Mesenchymal stem cell (in vitro differentiated cells and primary cell): ENCODE data around the gene PRRC2A.

Experiments
- DNase-seq: peaks from one replicate; pipeline ENCODE4 v3.0.0-alpha.2; 2013
- H2AFZ ChIP-seq: one replicate; pipeline ENCODE4 v1.6.1; 2013; ENCODE audit warnings: low read depth, mild to moderate bottlenecking, control low read depth, inconsistent platforms, low read length, moderate library complexity
- H2AK5ac ChIP-seq: 2 replicates; pipeline ENCODE4 v1.6.1; 2013; ENCODE audit warnings: low read length, moderate library complexity, mild to moderate bottlenecking, inconsistent platforms; ENCODE audit not compliant: severe bottlenecking
- H2BK120ac ChIP-seq: one replicate; pipeline ENCODE4 v1.6.1; 2013; ENCODE audit warnings: low read depth, mild to moderate bottlenecking, inconsistent platforms, low read length, moderate library complexity
- H2BK12ac ChIP-seq, 2 experiments: one replicate each; pipeline ENCODE4 v1.6.1; 2013; ENCODE audit warnings: inconsistent platforms in 2 of 2, low read length in 2 of 2, mild to moderate bottlenecking in 2 of 2, moderate library complexity in 2 of 2, control low read depth in 1 of 2
- H2BK15ac ChIP-seq: one replicate; pipeline ENCODE4 v1.6.1; 2013; ENCODE audit warnings: mild to moderate bottlenecking, low read depth, inconsistent platforms; ENCODE audit not compliant: poor library complexity, severe bottlenecking
- H2BK5ac ChIP-seq: 2 replicates; pipeline ENCODE4 v1.6.1; 2013; ENCODE audit warnings: low read depth, mild to moderate bottlenecking, low read length, control low read depth, inconsistent platforms; ENCODE audit not compliant: poor library complexity, severe bottlenecking
- H3K14ac ChIP-seq, 2 experiments: one replicate each; pipeline ENCODE4 v1.6.1; 2013; ENCODE audit warnings: inconsistent platforms in 2 of 2, low read length in 2 of 2, control low read depth in 1 of 2, mild to moderate bottlenecking in 1 of 2, moderate library complexity in 1 of 2
- H3K18ac ChIP-seq, 2 experiments: one replicate each; pipeline ENCODE4 v1.6.1; 2013; ENCODE audit warnings: inconsistent platforms in 2 of 2, low read length in 2 of 2, control low read depth in 1 of 2, low read depth in 1 of 2, mild to moderate bottlenecking in 1 of 2
- H3K23ac ChIP-seq, 2 experiments: one replicate each; pipeline ENCODE4 v1.6.1; 2013; ENCODE audit warnings: inconsistent platforms in 2 of 2, low read length in 2 of 2, mild to moderate bottlenecking in 2 of 2, moderate library complexity in 2 of 2, control low read depth in 1 of 2
- H3K27ac ChIP-seq: 2 replicates; pipeline ENCODE4 v1.5.1; 2013; ENCODE audit warnings: mild to moderate bottlenecking, moderate library complexity, low read length, control low read depth, inconsistent platforms; ENCODE audit not compliant: poor library complexity, severe bottlenecking
- H3K27me3 ChIP-seq, 2 experiments: 2 replicates each; pipeline versions ENCODE4 v1.6.1 to v1.7.0; 2013; ENCODE audit warnings: low read length in 2 of 2, mild to moderate bottlenecking in 2 of 2, moderate library complexity in 2 of 2, control low read depth in 1 of 2, inconsistent platforms in 1 of 2; ENCODE audit not compliant: control insufficient read depth in 1 of 2, insufficient read depth in 1 of 2
- H3K36me3 ChIP-seq, 2 experiments: 2 replicates each; pipeline versions ENCODE4 v1.6.1 to v1.7.0; 2013; ENCODE audit warnings: low read length in 2 of 2, control low read depth in 1 of 2, inconsistent platforms in 1 of 2, low read depth in 1 of 2, mild to moderate bottlenecking in 1 of 2; ENCODE audit not compliant: insufficient read depth in 2 of 2, control insufficient read depth in 1 of 2
- H3K4ac ChIP-seq, 2 experiments: one replicate each; pipeline ENCODE4 v1.6.1; 2013; ENCODE audit warnings: inconsistent platforms in 2 of 2, low read length in 2 of 2, mild to moderate bottlenecking in 2 of 2, moderate library complexity in 2 of 2, control low read depth in 1 of 2, low read depth in 1 of 2
- H3K4me1 ChIP-seq: 2 replicates; pipeline ENCODE4 v1.6.1; 2013; ENCODE audit warnings: low read depth, low read length, control low read depth; ENCODE audit not compliant: control insufficient read depth, insufficient read depth
- H3K4me2 ChIP-seq: 2 replicates; pipeline ENCODE4 v1.6.1; 2013; ENCODE audit warnings: low read length, mild to moderate bottlenecking, inconsistent platforms; ENCODE audit not compliant: poor library complexity, severe bottlenecking
- H3K4me3 ChIP-seq, 2 experiments: 2 replicates each; pipeline versions ENCODE4 v1.5.1 to v1.7.0; 2013; ENCODE audit warnings: low read length in 2 of 2, mild to moderate bottlenecking in 2 of 2, control low read depth in 1 of 2, low read depth in 1 of 2; ENCODE audit not compliant: insufficient read depth in 1 of 2
- H3K79me1 ChIP-seq: replicated peaks from 2 replicates; pipeline ENCODE4 v1.6.1; 2013; ENCODE audit warnings: mild to moderate bottlenecking, control low read depth, low read length, inconsistent platforms; ENCODE audit not compliant: poor library complexity, severe bottlenecking
- H3K9ac ChIP-seq: 2 replicates; pipeline ENCODE4 v1.7.0; 2013; ENCODE audit warnings: mild to moderate bottlenecking, low read length, moderate library complexity
- H3K9me3 ChIP-seq: 2 replicates; pipeline ENCODE4 v1.7.0; 2013; ENCODE audit warnings: mild to moderate bottlenecking, low read length; ENCODE audit not compliant: control insufficient read depth
- H4K8ac ChIP-seq: one replicate; pipeline ENCODE4 v1.6.1; 2013; ENCODE audit warnings: inconsistent platforms, mild to moderate bottlenecking, low read length, moderate library complexity
- H4K91ac ChIP-seq: one replicate; pipeline ENCODE4 v1.6.1; 2013; ENCODE audit warnings: mild to moderate bottlenecking, low read length, inconsistent platforms
- WGBS: methylation state at CpG from one replicate; pipeline ENCODE4 v1.1.7; 2013; ENCODE audit warnings: mixed read lengths; 5-methylcytosine and 5-hydroxymethylcytosine counted together

The PRRC2A gene

GRCh38 chr6:31581434-31582229, 38.9 kb upstream of the PRRC2A start:
- Histone ChIP-seq H3K4me2 (peak overlapping the region; percentile 64), H3K9me3 (no peaks in the 10 kb centered on the region), H2BK15ac (no peak overlapping the region), H4K8ac (peak overlapping the region; percentile 97), H2BK5ac (no peak overlapping the region), H3K36me3 (no peaks in the 10 kb centered on the region), H3K4me3 (peak overlapping the region; percentile 78 to 97), H3K79me1 (peaks cover 10% of the 10 kb centered on the region), H2BK12ac (peak overlapping the region in 1 of 2 experiments; percentile 54), H3K27me3 (peaks cover 0 to 8% of the 10 kb centered on the region in 2 experiments), H3K27ac (no peak overlapping the region), H2AFZ (peak overlapping the region; percentile 87), H3K9ac (peak overlapping the region; percentile 94), H3K4me1 (peaks cover 23% of the 10 kb centered on the region), H2BK120ac (no peak overlapping the region), H4K91ac (no peak overlapping the region), H3K23ac (peak overlapping the region in 1 of 2 experiments; percentile 87), H3K14ac (peak overlapping the region in 1 of 2 experiments; percentile 95), H3K4ac (peak overlapping the region; percentile 85 to 87), H2AK5ac (peak overlapping the region; percentile 27), H3K18ac (peak overlapping the region; percentile 11 to 95)
- no peak for DNase-seq
- WGBS = 34% methylated on average over 21 of the region's 21 CpGs

GRCh38 chr6:31582230-31582643, 38.3 kb upstream of the PRRC2A start, which contains the start of gene LTB:
Gene LTB (minus strand): TSS chr6:31582424. CDS start chr6:31582417, 7 bp downstream.
- H3K36me3 ChIP-seq = no peaks in the 10 kb centered on the region
- H2BK120ac ChIP-seq = no peak within 1 kb of the TSS
- no peak within 1 kb of the TSS for H2BK15ac ChIP-seq
- no peak within 1 kb of the TSS for H2BK5ac ChIP-seq
- peak within 1 kb of the TSS; percentile 78 to 97 for H3K4me3 ChIP-seq
- peak within 1 kb of the TSS; percentile 85 to 87 for H3K4ac ChIP-seq
- WGBS = 88% methylated on average over 1 of the region's 3 CpGs
- peak within 1 kb of the TSS; percentile 11 to 95 for H3K18ac ChIP-seq
- no peak within 1 kb of the TSS for H3K27ac ChIP-seq
- peaks cover 24% of the 10 kb centered on the region for H3K4me1 ChIP-seq
- peaks cover 10% of the 10 kb centered on the region for H3K79me1 ChIP-seq
- no peak within 1 kb of the TSS for H4K91ac ChIP-seq
- peak within 1 kb of the TSS; percentile 97 for H4K8ac ChIP-seq
- peaks cover 0 to 8% of the 10 kb centered on the region in 2 experiments for H3K27me3 ChIP-seq
- peak within 1 kb of the TSS; percentile 87 for H2AFZ ChIP-seq
- H2BK12ac ChIP-seq = peak within 1 kb of the TSS in 1 of 2 experiments; percentile 55
- no peak for DNase-seq
- peak within 1 kb of the TSS in 1 of 2 experiments; percentile 87 for H3K23ac ChIP-seq
- H3K9me3 ChIP-seq = no peaks in the 10 kb centered on the region
- peak within 1 kb of the TSS; percentile 64 for H3K4me2 ChIP-seq
- peak within 1 kb of the TSS; percentile 27 for H2AK5ac ChIP-seq
- peak within 1 kb of the TSS; percentile 94 for H3K9ac ChIP-seq
- H3K14ac ChIP-seq = peak within 1 kb of the TSS in 1 of 2 experiments; percentile 95

GRCh38 chr6:31585491-31585890, 35.0 kb upstream of the PRRC2A start:
- 68% methylated on average over 2 of the region's 2 CpGs for WGBS
- no peak overlapping the region for H3K4ac ChIP-seq
- H3K4me3 ChIP-seq = no peak overlapping the region
- H3K27me3 ChIP-seq = peaks cover 0 to 15% of the 10 kb centered on the region in 2 experiments
- H3K23ac ChIP-seq = no peak overlapping the region
- H3K27ac ChIP-seq = no peak overlapping the region
- no peak overlapping the region for H2AK5ac ChIP-seq
- no peak overlapping the region for H2BK120ac ChIP-seq
- H4K91ac ChIP-seq = no peak overlapping the region
- peaks cover 18% of the 10 kb centered on the region for H3K4me1 ChIP-seq
- no peak overlapping the region for H3K18ac ChIP-seq
- peaks cover 10% of the 10 kb centered on the region for H3K79me1 ChIP-seq
- H3K9ac ChIP-seq = no peak overlapping the region
- no peak for DNase-seq
- no peak overlapping the region for H2BK12ac ChIP-seq
- no peaks in the 10 kb centered on the region for H3K9me3 ChIP-seq
- H2BK15ac ChIP-seq = no peak overlapping the region
- no peak overlapping the region for H3K14ac ChIP-seq
- peak overlapping the region; percentile 19 for H4K8ac ChIP-seq
- H2BK5ac ChIP-seq = no peak overlapping the region
- no peak overlapping the region for H2AFZ ChIP-seq
- H3K4me2 ChIP-seq = no peak overlapping the region
- H3K36me3 ChIP-seq = no peaks in the 10 kb centered on the region

DNA sequence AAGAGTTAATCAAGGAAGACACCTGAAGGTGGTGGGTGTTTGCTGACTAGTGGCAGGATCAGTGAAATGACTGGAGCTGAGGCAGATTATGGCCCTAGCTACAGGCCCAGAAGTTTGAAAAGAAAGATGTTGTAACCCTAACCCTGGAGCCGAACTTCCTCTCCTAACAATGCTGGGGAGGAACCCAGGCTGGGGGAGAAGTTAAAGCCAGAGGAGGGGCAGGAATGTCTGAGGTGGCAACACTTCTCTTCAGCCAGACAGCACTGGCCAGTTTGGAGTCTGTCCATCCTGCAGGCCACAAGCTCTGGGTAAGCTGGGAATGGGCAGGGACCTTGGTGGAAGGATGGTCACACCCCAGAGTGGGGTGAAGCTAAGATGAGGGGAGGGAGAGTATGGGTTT, 34.5 kb upstream of the PRRC2A start, which contains the start of gene LST1:
Gene LST1, plus strand, starts transcription at position 270 of the 400 bp plus-strand sequence. CDS start 1,023 bp downstream, outside the sequence.
- H3K27me3 ChIP-seq = peaks cover 0 to 15% of the 10 kb centered on the region in 2 experiments
- H3K9me3 ChIP-seq = no peaks in the 10 kb centered on the region
- H2BK15ac ChIP-seq = no peak within 1 kb of the TSS
- H3K14ac ChIP-seq = peak within 1 kb of the TSS in 1 of 2 experiments; percentile 46
- H3K23ac ChIP-seq = no peak within 1 kb of the TSS
- no peak within 1 kb of the TSS for H3K9ac ChIP-seq
- H3K18ac ChIP-seq = no peak within 1 kb of the TSS
- H4K8ac ChIP-seq = peak within 1 kb of the TSS; percentile 19
- no peak within 1 kb of the TSS for H2AK5ac ChIP-seq
- no peak within 1 kb of the TSS for H3K27ac ChIP-seq
- H4K91ac ChIP-seq = no peak within 1 kb of the TSS
- H3K79me1 ChIP-seq = peaks cover 10% of the 10 kb centered on the region
- H3K36me3 ChIP-seq = no peaks in the 10 kb centered on the region
- H2BK12ac ChIP-seq = no peak within 1 kb of the TSS
- no peak within 1 kb of the TSS for H3K4me2 ChIP-seq
- no peak within 1 kb of the TSS for H2AFZ ChIP-seq
- H3K4me1 ChIP-seq = peaks cover 15% of the 10 kb centered on the region
- H3K4me3 ChIP-seq = no peak within 1 kb of the TSS
- WGBS = 85% methylated on average over 1 of the region's 1 CpG
- H2BK120ac ChIP-seq = no peak within 1 kb of the TSS
- H2BK5ac ChIP-seq = no peak within 1 kb of the TSS
- H3K4ac ChIP-seq = no peak within 1 kb of the TSS
- no peak for DNase-seq
